H9 (cell line): ENCODE results near the gene PLXNA2. TPM values are rescaled to one million over a fixed set of nuclear protein-coding genes. Genes with fewer than 3 reads are reported as not detected.

ENCODE experiments used
- DNase-seq: peaks from one replicate; pipeline ENCODE4 v3.0.0-alpha.2; 2017
- H2AFZ ChIP-seq: one replicate; pipeline ENCODE4 v1.6.1; 2013; ENCODE audit warnings: mild to moderate bottlenecking, low read length, control low read depth, moderate library complexity
- H2AK5ac ChIP-seq: 2 replicates; pipeline ENCODE4 v1.6.1; 2013; ENCODE audit warnings: low read length, control low read depth, mixed read lengths; ENCODE audit not compliant: insufficient read length
- H2BK120ac ChIP-seq: one replicate; pipeline ENCODE4 v1.6.1; 2013; ENCODE audit warnings: low read depth, mild to moderate bottlenecking, low read length, control low read depth, inconsistent platforms; ENCODE audit not compliant: poor library complexity, severe bottlenecking
- H2BK12ac ChIP-seq: 2 replicates; pipeline ENCODE4 v1.6.1; 2013; ENCODE audit warnings: low read length, control low read depth, mixed read lengths, low read depth; ENCODE audit not compliant: insufficient read length
- H2BK15ac ChIP-seq: 2 replicates; pipeline ENCODE4 v1.6.1; 2013; ENCODE audit warnings: low read depth, low read length, control low read depth
- H2BK20ac ChIP-seq: one replicate; pipeline ENCODE4 v1.6.1; 2013; ENCODE audit warnings: low read depth, mild to moderate bottlenecking, low read length, control low read depth, inconsistent platforms; ENCODE audit not compliant: poor library complexity, severe bottlenecking
- H2BK5ac ChIP-seq: 2 replicates; pipeline ENCODE4 v1.6.1; 2013; ENCODE audit warnings: low read length, control low read depth, mixed read lengths; ENCODE audit not compliant: insufficient read length
- H3K14ac ChIP-seq: 2 replicates; pipeline ENCODE4 v1.6.1; 2013; ENCODE audit warnings: low read length, control low read depth; ENCODE audit not compliant: insufficient read depth
- H3K18ac ChIP-seq: 2 replicates; pipeline ENCODE4 v1.6.1; 2013; ENCODE audit warnings: low read depth, mild to moderate bottlenecking, mixed read lengths, low read length, control low read depth; ENCODE audit not compliant: insufficient read length
- H3K23ac ChIP-seq: 2 replicates; pipeline ENCODE4 v1.6.1; 2013; ENCODE audit warnings: low read length, control low read depth, mixed read lengths, low read depth; ENCODE audit not compliant: insufficient read length
- H3K23me2 ChIP-seq: 2 replicates; pipeline ENCODE4 v1.6.1; 2013; ENCODE audit warnings: low read depth, mild to moderate bottlenecking, mixed read lengths, low read length, control low read depth; ENCODE audit not compliant: insufficient read length, poor library complexity, severe bottlenecking
- H3K27ac ChIP-seq: 2 replicates; pipeline ENCODE4 v1.5.1; 2013; ENCODE audit warnings: low read length, control low read depth, mixed read lengths, low read depth; ENCODE audit not compliant: insufficient read length
- H3K27me3 ChIP-seq: 2 replicates; pipeline ENCODE4 v1.6.1; 2013; ENCODE audit warnings: low read length, control low read depth, inconsistent platforms; ENCODE audit not compliant: insufficient read depth
- H3K4ac ChIP-seq: 2 replicates; pipeline ENCODE4 v1.6.1; 2013; ENCODE audit warnings: low read depth, mild to moderate bottlenecking, control low read depth, inconsistent platforms, low read length, moderate library complexity
- H3K4me1 ChIP-seq: 2 replicates; pipeline ENCODE4 v1.6.1; 2013; ENCODE audit warnings: low read length, control low read depth, inconsistent platforms; ENCODE audit not compliant: insufficient read depth
- H3K4me2 ChIP-seq: 2 replicates; pipeline ENCODE4 v1.6.1; 2013; ENCODE audit warnings: low read length, control low read depth, mixed read lengths; ENCODE audit not compliant: insufficient read length, insufficient read depth
- H3K56ac ChIP-seq: 2 replicates; pipeline ENCODE4 v1.6.1; 2013; ENCODE audit warnings: low read depth, mild to moderate bottlenecking, mixed read lengths, low read length, control low read depth; ENCODE audit not compliant: insufficient read length
- H3K79me1 ChIP-seq: 2 replicates; pipeline ENCODE4 v1.6.1; 2013; ENCODE audit warnings: low read depth, mild to moderate bottlenecking, moderate library complexity, low read length, control low read depth, inconsistent platforms; ENCODE audit not compliant: insufficient read depth, poor library complexity, severe bottlenecking
- H3K79me2 ChIP-seq: 2 replicates; pipeline ENCODE4 v1.6.1; 2013; ENCODE audit warnings: low read length, control low read depth, inconsistent platforms; ENCODE audit not compliant: insufficient read depth
- H3K9ac ChIP-seq: 2 replicates; pipeline ENCODE4 v1.6.1; 2013; ENCODE audit warnings: low read length, control low read depth, mixed read lengths; ENCODE audit not compliant: insufficient read length; ENCODE audit errors: extremely low read depth
- H3K9me3 ChIP-seq: one replicate; pipeline ENCODE4 v1.6.1; 2013; ENCODE audit warnings: low read depth, low read length, inconsistent platforms; ENCODE audit not compliant: control insufficient read depth
- H3T11ph ChIP-seq: one replicate; pipeline ENCODE4 v1.6.1; 2013; ENCODE audit warnings: mild to moderate bottlenecking, low read length, control low read depth, inconsistent platforms
- H4K20me1 ChIP-seq: one replicate; pipeline ENCODE4 v1.6.1; 2013; ENCODE audit not compliant: control insufficient read depth, insufficient read length, insufficient read depth
- H4K5ac ChIP-seq: 2 replicates; pipeline ENCODE4 v1.6.1; 2013; ENCODE audit warnings: low read depth, mild to moderate bottlenecking, mixed read lengths, low read length, control low read depth; ENCODE audit not compliant: insufficient read length
- H4K8ac ChIP-seq: replicated peaks from 2 replicates; pipeline ENCODE4 v1.6.1; 2013; ENCODE audit warnings: low read length, control low read depth, mixed read lengths, low read depth; ENCODE audit not compliant: insufficient read length
- H4K91ac ChIP-seq: 2 replicates; pipeline ENCODE4 v1.6.1; 2013; ENCODE audit warnings: low read depth, mild to moderate bottlenecking, moderate library complexity, mixed read lengths, low read length, control low read depth; ENCODE audit not compliant: insufficient read length
- H3K27ac Mint-ChIP-seq, 3 experiments: 2 replicates in 2 of 3; 3 replicates in 1 of 3; pipeline ENCODE4 v1.8.0; 2020 to 2021; ENCODE audit warnings: mixed read lengths in 3 of 3, mild to moderate bottlenecking in 1 of 3, moderate library complexity in 1 of 3
- H3K27me3 Mint-ChIP-seq: 2 replicates; pipeline ENCODE4 v1.8.0; 2021; ENCODE audit warnings: low read depth, mild to moderate bottlenecking, moderate library complexity, mixed read lengths
- H3K36me3 Mint-ChIP-seq, 3 experiments: 2 replicates in 2 of 3; 3 replicates in 1 of 3; pipeline ENCODE4 v1.8.0; 2020 to 2021; ENCODE audit warnings: low read depth in 3 of 3, mixed read lengths in 3 of 3; ENCODE audit not compliant: insufficient read depth in 1 of 3
- H3K4me1 Mint-ChIP-seq, 2 experiments: 2 replicates each; pipeline ENCODE4 v1.8.0; 2020; ENCODE audit warnings: mixed read lengths in 2 of 2
- H3K4me3 Mint-ChIP-seq, 2 experiments: 2 replicates in 1 of 2; 3 replicates in 1 of 2; pipeline ENCODE4 v1.8.0; 2020 to 2021; ENCODE audit warnings: mild to moderate bottlenecking in 2 of 2, mixed read lengths in 2 of 2, moderate library complexity in 1 of 2
- H3K9me3 Mint-ChIP-seq, 2 experiments: 2 replicates in 1 of 2; 3 replicates in 1 of 2; pipeline ENCODE4 v1.8.0; 2020; ENCODE audit warnings: mild to moderate bottlenecking in 2 of 2, mixed read lengths in 2 of 2, moderate library complexity in 1 of 2
- CTCF ChIP-seq: fragments of 200-600 bp; sonication (generic); conservative IDR thresholded peaks from 3 replicates; pipeline ENCODE4 v1.8.0; 2021; ENCODE audit warnings: antibody characterized with exemption, mild to moderate bottlenecking
- WGBS: extraction: QIAGEN DNeasy Blood & Tissue Kit; methylation state at CpG from one replicate; pipeline ENCODE4 v1.1.7; 2013; ENCODE audit warnings: missing lambda C conversion rate, low lambda C conversion rate, mixed read lengths; ENCODE audit not compliant: insufficient read length; ENCODE audit errors: extremely low coverage; 5-methylcytosine and 5-hydroxymethylcytosine counted together
- total RNA-seq: library from RNA; stranded (reverse); gene quantifications from 2 replicates; pipeline ENCODE4 v1.2.1, GENCODE V29; 2021

Gene PLXNA2
- total RNA-seq, 1 experiment from 2014 or later = 0.57 TPM

GRCh38 chr1:208115924-208116640, 128.1 kb downstream of the PLXNA2 start:
- DNase-seq = no peak
- Histone ChIP-seq H2BK5ac (no peak overlapping the region), H3T11ph (no peak overlapping the region), H3K4me1 (peaks cover 5% of the 10 kb centered on the region; the same call in 1 of the 2 replicates), H3K18ac (no peak overlapping the region), H2BK120ac (no peak overlapping the region), H2AK5ac (no peak overlapping the region), H3K27me3 (no peaks in the 10 kb centered on the region), H2BK12ac (no peak overlapping the region), H3K4me2 (no peak overlapping the region), H3K9ac (no peak overlapping the region), H3K56ac (no peak overlapping the region), H2BK20ac (no peak overlapping the region), H4K5ac (no peak overlapping the region), H4K8ac (no peak overlapping the region), H4K20me1 (no peaks in the 10 kb centered on the region), H3K23me2 (no peaks in the 10 kb centered on the region), H3K14ac (no peak overlapping the region), H4K91ac (no peak overlapping the region), H3K27ac (no peak overlapping the region), H2BK15ac (no peak overlapping the region), H3K4ac (no peak overlapping the region), H3K79me1 (no peaks in the 10 kb centered on the region), H3K9me3 (no peaks in the 10 kb centered on the region), H2AFZ (no peak overlapping the region), H3K23ac (no peak overlapping the region), H3K79me2 (no peaks in the 10 kb centered on the region)
- Mint-ChIP-seq H3K4me1 (peaks cover 10 to 13% of the 10 kb centered on the region in 2 experiments), H3K27me3 (no peaks in the 10 kb centered on the region; the same call in 1 of the 2 replicates), H3K4me3 (no peak overlapping the region), H3K27ac (no peak overlapping the region), H3K9me3 (no peaks in the 10 kb centered on the region), H3K36me3 (no peaks in the 10 kb centered on the region)
- TF ChIP-seq CTCF = no peak
- no CpG with 5 or more reads among the region's 7 CpGs for WGBS
